Astrocyte (in vitro differentiated cells and primary cell): Measurements from ENCODE around the gene KLHDC8B. TPM values are rescaled to one million over a fixed set of nuclear protein-coding genes. Genes with fewer than 3 reads are reported as not detected.

Experiments used
- DNase-seq: peaks from one replicate; pipeline ENCODE4 v3.0.0-alpha.2; 2010; ENCODE audit warnings: low read depth
- FAIRE-seq: peaks from 2 replicates; lab custom pipeline; 2011; peaks lifted over from hg19 to GRCh38; lab: Jason Lieb, UNC
- H2AFZ ChIP-seq: 2 replicates; pipeline ENCODE4 v1.6.0; 2012; ENCODE audit warnings: low read depth, low read length, inconsistent platforms
- H3K27ac ChIP-seq: 2 replicates; pipeline ENCODE4 v1.5.1; 2011; ENCODE audit warnings: low read depth, low read length, inconsistent platforms
- H3K27me3 ChIP-seq: 2 replicates; pipeline ENCODE4 v1.6.0; 2011; ENCODE audit warnings: low read length, inconsistent platforms; ENCODE audit not compliant: insufficient read depth
- H3K36me3 ChIP-seq: 2 replicates; pipeline ENCODE4 v1.5.1; 2011; ENCODE audit warnings: low read length, inconsistent platforms; ENCODE audit not compliant: insufficient read depth
- H3K4me1 ChIP-seq: 2 replicates; pipeline ENCODE4 v1.5.1; 2011; ENCODE audit warnings: low read length, inconsistent platforms; ENCODE audit not compliant: insufficient read depth
- H3K4me2 ChIP-seq: 2 replicates; pipeline ENCODE4 v1.6.0; 2012; ENCODE audit warnings: low read length, inconsistent platforms
- H3K4me3 ChIP-seq: 2 replicates; pipeline ENCODE4 v1.5.1; 2011; ENCODE audit warnings: low read depth, mild to moderate bottlenecking, low read length, inconsistent platforms; ENCODE audit not compliant: insufficient read depth
- H3K79me2 ChIP-seq: 2 replicates; pipeline ENCODE4 v1.6.0; 2012; ENCODE audit warnings: mild to moderate bottlenecking, low read length, inconsistent platforms; ENCODE audit not compliant: insufficient read depth
- H3K9ac ChIP-seq: 2 replicates; pipeline ENCODE4 v1.6.0; 2012; ENCODE audit warnings: mild to moderate bottlenecking, low read length, inconsistent platforms
- H3K9me3 ChIP-seq: 2 replicates; pipeline ENCODE4 v1.5.1; 2012; ENCODE audit warnings: low read depth, mild to moderate bottlenecking, low read length, inconsistent platforms; ENCODE audit not compliant: insufficient read depth
- H4K20me1 ChIP-seq: 2 replicates; pipeline ENCODE4 v1.6.0; 2012; ENCODE audit warnings: low read length, inconsistent platforms; ENCODE audit not compliant: insufficient read depth
- H3K27ac Mint-ChIP-seq: one replicate; pipeline ENCODE4 v1.8.0; 2021; ENCODE audit warnings: mild to moderate bottlenecking, mixed read lengths; ENCODE audit not compliant: unreplicated experiment
- H3K27me3 Mint-ChIP-seq: one replicate; pipeline ENCODE4 v1.8.0; 2021; ENCODE audit warnings: low read depth, mixed read lengths; ENCODE audit not compliant: unreplicated experiment
- H3K36me3 Mint-ChIP-seq: one replicate; pipeline ENCODE4 v1.8.0; 2021; ENCODE audit warnings: low read depth, mixed read lengths; ENCODE audit not compliant: unreplicated experiment
- H3K4me1 Mint-ChIP-seq: one replicate; pipeline ENCODE4 v1.8.0; 2021; ENCODE audit warnings: low read depth, mixed read lengths; ENCODE audit not compliant: unreplicated experiment
- H3K4me3 Mint-ChIP-seq: one replicate; pipeline ENCODE4 v1.8.0; 2021; ENCODE audit warnings: mild to moderate bottlenecking, moderate library complexity, mixed read lengths; ENCODE audit not compliant: unreplicated experiment
- H3K9me3 Mint-ChIP-seq: one replicate; pipeline ENCODE4 v1.8.0; 2021; ENCODE audit warnings: mild to moderate bottlenecking, mixed read lengths; ENCODE audit not compliant: unreplicated experiment
- CTCF ChIP-seq: IDR thresholded peaks from 2 replicates; pipeline ENCODE4 v1.5.1; 2011; ENCODE audit warnings: low read depth, mild to moderate bottlenecking, inconsistent platforms, low read length, moderate library complexity; ENCODE audit not compliant: insufficient read depth
- EZH2 ChIP-seq: IDR thresholded peaks from 2 replicates; pipeline ENCODE4 v1.6.1; 2012; ENCODE audit warnings: mild to moderate bottlenecking, low read length, inconsistent platforms; ENCODE audit not compliant: insufficient read depth
- total RNA-seq: library from RNA; stranded (reverse); gene quantifications from 2 replicates; pipeline ENCODE4 v1.2.1, GENCODE V29; 2021

The KLHDC8B gene
- total RNA-seq, 1 donor from 2014 or later = 31.6 TPM

- H3K4me1 Mint-ChIP-seq = peaks cover under 1% of the 10 kb centered on the region
- Histone ChIP-seq H3K9me3 (no peaks in the 10 kb centered on the region), H3K9ac (no peak overlapping the region), H3K79me2 (peaks cover 25% of the 10 kb centered on the region), H2AFZ (no peak overlapping the region), H3K36me3 (peaks cover 39% of the 10 kb centered on the region), H4K20me1 (peaks cover 68% of the 10 kb centered on the region), H3K27me3 (no peaks in the 10 kb centered on the region), H3K4me3 (no peak overlapping the region), H3K27ac (no peak overlapping the region), H3K4me2 (no peak overlapping the region), H3K4me1 (peaks cover 2% of the 10 kb centered on the region)
- H3K9me3 Mint-ChIP-seq = no peaks in the 10 kb centered on the region
- peak overlapping the region; percentile 53 for H3K27ac Mint-ChIP-seq
- DNase-seq = no peak
- peaks cover 27% of the 10 kb centered on the region for H3K36me3 Mint-ChIP-seq
- FAIRE-seq = no peak
- no peak overlapping the region for H3K4me3 Mint-ChIP-seq
- H3K27me3 Mint-ChIP-seq = no peaks in the 10 kb centered on the region
- TF ChIP-seq EZH2 (no peak), CTCF (no peak)
These were observed 46.3 kb upstream of the KLHDC8B start for GRCh38 chr3:49124991-49125670.

- H3K27me3 ChIP-seq = no peaks in the 10 kb centered on the region
- Mint-ChIP-seq H3K4me3 (peak overlapping the region; percentile 90), H3K4me1 (peaks cover 10% of the 10 kb centered on the region), H3K27me3 (no peaks in the 10 kb centered on the region), H3K27ac (peak overlapping the region; percentile 41), H3K36me3 (peaks cover 18% of the 10 kb centered on the region), H3K9me3 (no peaks in the 10 kb centered on the region)
- no peaks in the 10 kb centered on the region for H3K9me3 ChIP-seq
- TF ChIP-seq CTCF (no peak), EZH2 (no peak)
- H3K9ac ChIP-seq = peak overlapping the region; percentile 97
- DNase-seq (no peak), FAIRE-seq (no peak)
- H3K4me3 ChIP-seq = no peak overlapping the region
- H4K20me1 ChIP-seq = peaks cover 52% of the 10 kb centered on the region
- peaks cover 19% of the 10 kb centered on the region for H3K36me3 ChIP-seq
- peaks cover 50% of the 10 kb centered on the region for H3K79me2 ChIP-seq
- H3K4me1 ChIP-seq = peaks cover 22% of the 10 kb centered on the region
- peak overlapping the region; percentile 99 for H3K4me2 ChIP-seq
- H2AFZ ChIP-seq = no peak overlapping the region
- H3K27ac ChIP-seq = no peak overlapping the region
These were observed 40.4 kb upstream of the KLHDC8B start for GRCh38 chr3:49131040-49131439.

- TF ChIP-seq CTCF = no peak
- TF ChIP-seq EZH2 = no peak
- H3K4me2 ChIP-seq = peak overlapping the region; percentile 99
- Mint-ChIP-seq H3K27ac (peak overlapping the region; percentile 85), H3K4me1 (peaks cover 10% of the 10 kb centered on the region), H3K36me3 (peaks cover 18% of the 10 kb centered on the region), H3K4me3 (peak overlapping the region; percentile 90), H3K9me3 (no peaks in the 10 kb centered on the region), H3K27me3 (no peaks in the 10 kb centered on the region)
- peak overlapping the region; percentile 97 for H3K4me3 ChIP-seq
- no peaks in the 10 kb centered on the region for H3K27me3 ChIP-seq
- no peak overlapping the region for H3K27ac ChIP-seq
- peaks cover 15% of the 10 kb centered on the region for H3K36me3 ChIP-seq
- peaks cover 22% of the 10 kb centered on the region for H3K4me1 ChIP-seq
- peak overlapping the region; percentile 97 for H3K9ac ChIP-seq
- H4K20me1 ChIP-seq = peaks cover 46% of the 10 kb centered on the region
- no peaks in the 10 kb centered on the region for H3K9me3 ChIP-seq
- H3K79me2 ChIP-seq = peaks cover 50% of the 10 kb centered on the region
- DNase-seq (no peak), FAIRE-seq (no peak)
- H2AFZ ChIP-seq = no peak overlapping the region
These were observed 39.8 kb upstream of the KLHDC8B start for GRCh38 chr3:49131576-49131975.
